H1 (cell line): ENCODE measurements around the gene LIPC. TPM values are rescaled to one million over a fixed set of nuclear protein-coding genes. Genes with fewer than 3 reads are reported as not detected.

Source experiments
- BRCA1 ChIP-seq: IDR thresholded peaks from 2 replicates; pipeline ENCODE4 v1.6.1; 2012; ENCODE audit warnings: low read depth, low read length, improper control_type of control experiment
- RBBP5 ChIP-seq: IDR thresholded peaks from 2 replicates; pipeline ENCODE4 v1.7.1; 2012; ENCODE audit warnings: low read depth, mild to moderate bottlenecking, inconsistent platforms, low read length, moderate library complexity, borderline replicate concordance
- RFX5 ChIP-seq: IDR thresholded peaks from 2 replicates; pipeline ENCODE4 v1.6.1; 2011; ENCODE audit warnings: low read depth, low read length, improper control_type of control experiment, borderline replicate concordance
- SIRT6 ChIP-seq: IDR thresholded peaks from one replicate; pipeline ENCODE4 v1.7.1; 2012; ENCODE audit warnings: low read length, inconsistent platforms
- SP4 ChIP-seq: IDR thresholded peaks from 2 replicates; pipeline ENCODE4 v1.6.1; 2012; ENCODE audit warnings: low read length, inconsistent platforms
- SRF ChIP-seq: IDR thresholded peaks from 2 replicates; pipeline ENCODE4 v1.6.1; 2011; ENCODE audit warnings: mild to moderate bottlenecking, low read depth, low read length, moderate library complexity
- polyA plus RNA-seq, 7 experiments: library from polyadenylated mRNA; depleted of rRNA in 3 of 7; stranded (reverse) in 5 of 7; unstranded in 2 of 7; fragments of >200 nt in 5 of 7; fragments of 200-250 nt in 2 of 7; gene quantifications; 1 replicate in 5 of 7; 2 replicates in 1 of 7; 4 replicates in 1 of 7; pipeline versions ENCODE4 v1.2.1 to v1.2.3, GENCODE V29; 2011 to 2013; ENCODE audit warnings: missing spikeins in 2 of 7, mixed read lengths in 2 of 7
- total RNA-seq: library from RNA; stranded (reverse); fragmentation: NEBNext Ultra II Directional; extraction: Animal tissue kit (Norgen Biotek cat#: 25700); gene quantifications from 2 replicates; pipeline ENCODE4 v1.2.1, GENCODE V29; 2021

Gene LIPC
- total and polyA plus RNA-seq, 2 of the 8 experiments (the other 6 are each of a cell fraction or from before 2014, with no cell fraction given): not detected

- TF ChIP-seq BRCA1 (no peak), RBBP5 (no peak), SP4 (no peak), RFX5 (no peak), SIRT6 (no peak), SRF (no peak)
These were observed 27.1 kb upstream of the LIPC start (continued) for GRCh38 chr15:58404722-58405121.
